ENCODE results near the gene FMO5.
"Not testable (repeated sequence)": the region's sequence is repeated elsewhere in the genome, so short reads cannot be mapped to it uniquely, and the experiment has no call there.

Gene FMO5

GRCh38 chr1:147157116-147157515, 68.0 kb downstream of the FMO5 start:
- not testable (repeated sequence) for DNase-seq

GRCh38 chr1:147156642-147157041, 68.5 kb downstream of the FMO5 start:
- DNase-seq, result no peak

- no peak for DNase-seq
Measured at GRCh38 chr1:147152772-147153171, 72.4 kb downstream of the FMO5 start.

DNA sequence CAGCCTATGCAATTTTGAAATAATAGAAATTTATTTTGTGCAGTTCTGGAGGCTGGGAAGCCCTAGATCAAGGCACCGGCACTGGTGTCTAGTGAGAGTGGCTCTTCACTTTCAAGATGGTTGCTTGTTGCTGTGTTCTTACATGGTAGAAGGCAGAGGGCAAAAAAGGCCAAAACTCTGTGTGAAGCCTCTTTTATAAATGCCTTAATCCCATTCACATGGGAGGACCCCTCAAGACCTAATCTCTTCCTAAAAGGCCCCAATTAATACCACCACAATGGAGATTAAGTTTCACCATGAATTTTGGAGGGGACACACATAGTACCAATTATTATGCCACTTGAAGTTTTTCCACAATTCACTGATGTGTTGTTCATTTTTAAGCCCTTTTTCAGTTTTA, 73.9 kb downstream of the FMO5 start:
- no peak for DNase-seq

- DNase-seq, result no peak
Measured at GRCh38 chr1:147142886-147143285, 82.3 kb downstream of the FMO5 start.

Measured in nucleus accumbens (tissue), 56 donors.